KBM-7 (cell line): ENCODE data around the gene MAGI2.

ENCODE experiments used
- DNase-seq: peaks from one replicate; pipeline ENCODE4 v3.0.0-alpha.2; 2015
- in situ Hi-C: fragments of 300-500 bp; cut with MboI; formaldehyde crosslinking; loops from 2 replicates; pipeline ENCODE4 v1.14.3; 2020; ENCODE audit warnings: low sequenced_read_pairs, low pct_unique_long_range_greater_than_20kb, mixed read lengths

The MAGI2 gene

DNA sequence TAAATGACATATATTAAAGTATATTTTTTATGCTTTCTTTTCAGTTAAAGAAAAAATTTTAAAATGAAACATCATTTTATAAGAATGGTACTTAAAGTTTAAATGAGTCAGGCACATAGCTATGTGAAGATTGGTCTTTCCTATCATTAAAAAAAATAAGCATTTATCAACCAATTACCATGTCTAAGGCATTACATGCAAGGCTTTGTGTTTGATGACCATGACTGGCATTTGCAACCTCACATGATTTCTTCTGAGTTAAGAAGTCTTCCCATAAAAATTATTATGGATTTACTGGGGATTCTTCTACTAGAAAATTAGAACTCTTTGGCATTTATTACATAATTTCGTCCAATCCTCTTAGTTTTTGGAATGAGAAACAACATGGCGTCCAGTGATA is 776.1 kb downstream of the MAGI2 start:
- DNase-seq, result no peak
- in situ Hi-C loops, result no loop called here

DNA sequence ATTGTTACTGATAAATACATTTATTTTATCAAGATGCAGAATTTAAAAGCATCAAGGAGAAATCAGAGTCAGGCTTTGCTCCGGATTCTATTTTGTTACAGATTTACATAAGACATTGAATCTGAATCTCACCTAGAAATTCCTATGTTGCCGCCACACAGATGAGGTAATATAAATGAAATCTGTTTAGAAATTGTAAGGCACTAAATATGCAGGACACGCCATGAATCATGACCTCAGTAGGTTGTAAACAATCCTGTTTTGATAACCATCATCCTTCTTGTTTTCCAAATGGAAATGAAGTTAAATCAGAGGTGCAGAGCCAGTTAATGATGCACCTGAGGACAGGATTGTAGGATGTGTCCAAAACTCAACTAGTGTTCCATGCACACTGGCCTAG is 778.0 kb downstream of the MAGI2 start:
- in situ Hi-C loops, result no loop called here
- DNase-seq, result no peak

DNA sequence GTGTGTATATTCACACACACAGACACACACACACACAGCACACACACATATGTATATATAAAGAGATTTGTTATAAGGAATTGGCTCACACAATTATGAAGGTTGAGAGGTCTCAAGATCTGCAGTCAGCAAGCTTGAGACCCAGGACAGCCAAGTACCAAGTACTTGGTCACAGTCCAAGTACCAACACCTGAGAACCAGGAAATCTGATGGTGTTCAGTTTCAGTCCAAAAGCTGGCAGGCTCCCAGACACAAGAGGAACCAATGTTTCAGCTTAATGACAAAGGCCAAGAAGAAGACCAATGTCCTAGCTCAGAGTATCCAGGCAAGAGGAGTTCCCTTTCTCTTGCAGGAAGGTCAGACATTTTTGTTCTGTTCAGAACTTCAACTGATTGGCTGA is 780.2 kb downstream of the MAGI2 start:
- in situ Hi-C loops, result no loop called here
- DNase-seq, result no peak

DNA sequence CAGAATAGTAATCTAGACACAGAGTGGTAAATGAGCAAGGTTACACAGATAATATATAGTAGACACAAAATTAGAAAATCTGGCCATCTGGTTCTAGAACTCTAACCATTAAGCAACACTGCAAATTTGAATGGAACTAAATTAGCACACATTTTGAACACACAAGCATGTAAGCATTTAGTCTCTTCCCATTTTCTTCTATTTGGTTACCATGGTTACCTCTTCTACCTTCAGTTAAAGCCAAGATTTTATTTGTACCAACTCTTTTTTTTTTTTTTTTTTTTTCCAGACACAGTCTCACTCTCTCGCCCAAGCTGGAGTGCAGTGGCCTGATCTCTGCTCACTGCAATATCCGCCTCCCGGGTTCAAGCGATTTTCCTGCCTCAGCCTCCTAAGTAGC is 790.5 kb downstream of the MAGI2 start:
- in situ Hi-C loops, result no loop called here
- no peak for DNase-seq

DNA sequence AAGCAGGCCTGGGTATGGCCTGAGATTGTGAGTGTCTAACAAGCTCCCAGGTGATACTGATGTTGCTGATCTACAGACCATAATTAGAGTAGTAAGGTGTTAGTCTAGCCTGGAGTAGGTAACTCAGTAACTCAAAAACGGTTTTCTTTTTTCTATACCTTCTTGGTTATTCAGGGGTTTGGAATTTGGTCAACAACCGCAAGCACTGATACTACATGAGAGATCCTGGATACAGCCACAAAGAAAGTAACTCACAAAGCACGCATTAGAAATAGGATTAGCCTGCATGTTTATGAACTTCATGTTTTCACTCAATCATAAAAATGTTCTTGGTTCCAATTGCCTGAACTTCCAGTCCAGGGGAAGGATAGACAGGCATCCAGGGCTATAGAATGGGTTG is 803.5 kb downstream of the MAGI2 start:
- no peak for DNase-seq
- in situ Hi-C loops, result no loop called here

DNA sequence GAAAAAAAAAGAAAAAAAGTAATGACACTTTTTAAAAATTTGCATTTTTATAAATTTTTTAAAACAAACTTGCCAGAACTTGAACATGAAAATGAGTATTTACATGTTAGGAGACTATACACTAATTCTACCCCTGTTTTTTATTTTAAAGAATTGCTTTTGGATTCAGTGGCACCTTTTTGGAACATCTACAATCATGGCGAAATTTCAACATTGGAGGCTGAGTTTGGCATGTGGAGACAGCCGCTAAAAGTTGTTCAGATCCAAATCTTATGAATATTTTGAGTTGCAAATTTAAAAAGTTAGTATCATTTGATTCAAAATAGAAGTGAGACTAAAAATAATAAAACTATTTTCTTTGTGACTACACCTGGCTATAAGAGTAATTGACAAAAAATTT is 804.2 kb downstream of the MAGI2 start:
- in situ Hi-C loops, result no loop called here
- DNase-seq, result no peak

DNA sequence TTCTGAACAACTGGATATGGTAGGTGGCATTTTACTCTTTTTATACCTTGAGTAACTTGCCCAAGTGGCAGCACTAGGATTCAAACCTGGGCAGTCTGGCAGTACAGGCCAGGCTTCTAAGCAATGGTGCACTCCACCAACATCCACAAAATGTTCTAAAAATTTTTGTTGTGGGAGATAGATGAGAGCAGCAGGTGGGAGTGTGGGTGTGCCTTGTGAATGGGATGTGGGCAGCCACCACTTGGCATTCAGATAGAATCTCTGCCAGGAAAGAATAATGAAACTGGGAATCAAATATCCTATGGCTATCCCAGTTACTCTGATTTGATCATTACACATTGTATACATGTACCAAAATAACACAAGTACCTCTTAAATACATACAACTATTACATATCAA is 810.7 kb downstream of the MAGI2 start:
- DNase-seq, result no peak
- in situ Hi-C loops, result no loop called here

DNA sequence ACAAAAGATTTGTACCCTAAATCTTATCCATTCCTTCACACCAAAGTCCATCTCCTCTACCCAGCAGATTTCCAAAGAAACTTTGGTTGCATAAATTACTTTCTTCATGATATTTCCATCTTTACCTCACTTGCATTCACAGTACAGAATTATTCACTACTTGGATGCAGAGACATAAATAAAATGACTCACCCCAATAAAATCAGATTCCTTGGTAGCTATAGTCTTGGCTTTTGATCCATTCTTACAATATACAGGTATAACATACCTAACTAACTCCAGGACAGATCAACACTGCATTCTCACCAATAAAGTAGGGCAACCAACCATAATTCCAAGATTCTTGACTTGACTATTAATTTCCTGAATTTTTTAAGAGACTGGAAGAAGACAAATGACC is 815.1 kb downstream of the MAGI2 start:
- in situ Hi-C loops, result no loop called here
- no peak for DNase-seq

DNA sequence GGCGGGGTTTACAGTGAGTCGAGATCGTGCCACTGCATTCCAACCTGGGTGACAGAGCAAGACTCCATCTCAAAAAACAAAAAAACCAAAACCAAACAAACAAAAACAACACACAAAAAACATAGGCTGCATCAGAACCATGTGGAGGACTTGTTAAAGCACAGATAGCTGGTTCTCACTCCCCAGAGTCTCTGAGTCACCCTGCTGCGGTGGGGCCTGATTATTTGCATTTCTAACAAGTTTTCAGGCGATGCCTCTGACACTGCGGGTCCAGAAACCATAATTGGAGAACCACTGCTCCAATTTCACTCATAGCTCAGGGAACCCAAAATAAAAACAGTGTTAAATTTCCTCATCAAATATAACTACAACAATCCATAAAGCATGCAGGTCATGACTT is 816.7 kb downstream of the MAGI2 start:
- in situ Hi-C loops, result no loop called here

DNA sequence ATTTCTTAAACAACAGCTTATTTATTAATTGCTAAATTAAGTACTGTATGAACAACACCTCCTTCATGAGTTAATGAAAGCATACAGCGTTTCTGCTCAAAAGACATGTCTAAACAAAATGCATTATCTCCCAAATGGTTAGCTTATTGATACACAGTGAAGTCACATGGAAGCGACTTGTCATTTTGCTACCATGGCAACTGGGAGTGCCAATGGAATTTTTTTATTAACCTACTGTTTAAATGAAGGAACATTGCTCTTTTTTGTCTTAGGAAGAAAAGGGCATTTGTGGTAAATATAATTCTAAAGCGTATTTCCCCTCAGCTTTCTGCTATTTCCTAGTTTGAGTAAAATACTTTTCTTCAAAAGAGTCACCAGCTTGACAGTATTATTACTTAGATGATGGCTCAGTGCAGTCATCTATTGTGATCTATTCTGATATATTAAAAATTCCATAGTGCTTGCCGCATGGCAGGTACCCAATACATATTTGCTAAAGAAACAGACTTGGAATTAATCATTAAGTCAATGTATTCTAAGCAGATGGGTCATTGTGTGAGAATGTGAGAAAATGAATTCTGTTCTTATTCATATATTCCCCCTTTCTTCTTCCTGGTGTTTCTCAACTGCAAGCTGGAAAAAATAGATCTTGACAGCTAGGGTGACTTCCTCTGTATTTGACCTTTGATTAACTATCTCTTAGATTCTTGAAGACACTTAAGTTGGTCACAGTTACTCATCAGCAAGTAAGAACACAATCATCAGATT is 818.3 kb downstream of the MAGI2 start:
- no peak for DNase-seq
- in situ Hi-C loops, result no loop called here

More for the DNA sequence above, 816.7 kb downstream of the MAGI2 start:
- DNase-seq, result no peak

DNA sequence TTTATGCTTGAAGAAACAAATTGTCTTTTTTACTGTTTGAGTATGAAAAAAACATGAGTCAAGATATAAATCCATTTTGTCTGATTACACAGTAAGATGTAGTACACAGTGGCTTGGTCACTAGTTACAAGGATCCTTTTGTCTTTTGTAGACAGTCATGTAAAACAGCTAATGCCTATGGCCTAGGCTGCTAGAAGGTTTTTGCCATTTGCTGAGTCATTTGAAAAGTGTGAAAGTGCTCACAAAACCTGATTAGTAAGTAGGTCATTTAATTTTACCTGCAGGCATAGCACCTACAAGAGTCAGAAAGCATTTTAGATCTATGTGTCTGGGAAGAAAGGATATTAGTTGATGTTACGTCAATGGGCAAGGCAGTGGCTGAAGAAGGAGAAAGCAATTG is 819.4 kb downstream of the MAGI2 start:
- in situ Hi-C loops, result no loop called here
- no peak for DNase-seq

DNA sequence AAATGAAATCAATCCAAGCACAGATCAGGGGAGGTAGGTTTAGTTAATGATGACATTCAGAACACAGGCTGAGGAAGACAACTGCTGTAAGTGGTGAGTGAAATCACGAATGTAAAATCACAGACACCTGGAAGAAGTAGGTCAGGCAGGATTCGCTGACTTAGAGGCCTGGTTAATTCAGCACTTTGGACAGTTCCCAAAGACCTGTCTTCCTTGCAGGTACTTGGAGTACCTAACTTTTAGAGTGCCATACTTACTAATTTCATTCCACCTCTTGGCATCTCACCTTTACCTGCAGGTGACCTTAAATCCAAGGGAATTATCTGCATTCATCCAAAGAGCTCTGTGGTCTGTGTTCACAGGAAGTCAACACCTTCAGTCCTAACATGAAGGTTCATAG is 832.5 kb downstream of the MAGI2 start:
- peak; percentile 1 for DNase-seq

DNA sequence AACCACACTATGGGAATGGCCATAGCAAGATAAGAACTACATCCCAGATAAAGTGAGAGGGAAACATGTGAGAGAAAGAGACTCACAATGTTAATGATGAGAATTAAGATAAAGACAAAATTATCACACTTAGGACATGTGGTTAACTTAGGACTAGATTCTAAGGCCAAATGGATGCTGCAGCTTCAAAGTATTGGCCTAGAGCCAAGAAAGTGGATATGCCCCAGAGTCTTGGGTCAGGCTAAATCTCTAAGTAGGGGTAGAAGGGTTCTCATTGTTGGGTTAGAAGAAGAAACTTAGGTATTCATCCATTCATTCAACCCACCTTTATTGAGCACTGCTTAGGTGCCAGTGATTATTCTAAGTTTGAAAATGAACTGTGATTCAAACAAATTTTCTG is 836.9 kb downstream of the MAGI2 start:
- in situ Hi-C loops, result no loop called here
- no peak for DNase-seq

More for the DNA sequence above, 832.5 kb downstream of the MAGI2 start:
- in situ Hi-C loops, result no loop called here

DNA sequence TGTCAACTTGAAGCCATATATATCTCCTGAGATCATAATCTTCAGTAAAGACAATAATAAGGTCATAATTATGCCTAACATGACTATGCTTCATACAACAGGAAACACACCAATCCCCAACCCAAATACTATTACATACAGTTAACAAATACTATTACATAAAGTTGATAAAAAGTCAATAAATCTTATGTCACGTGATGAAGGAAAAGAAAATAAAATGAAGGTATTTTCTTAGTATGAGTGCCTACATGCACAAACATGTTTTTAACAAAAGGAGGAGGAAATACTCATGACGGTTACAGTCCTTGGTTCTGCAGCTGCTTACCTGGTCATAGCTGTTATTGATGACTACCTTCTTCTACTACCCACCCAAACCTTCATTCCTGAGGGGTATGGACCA is 844.2 kb downstream of the MAGI2 start:
- in situ Hi-C loops, result no loop called here
- DNase-seq, result no peak

DNA sequence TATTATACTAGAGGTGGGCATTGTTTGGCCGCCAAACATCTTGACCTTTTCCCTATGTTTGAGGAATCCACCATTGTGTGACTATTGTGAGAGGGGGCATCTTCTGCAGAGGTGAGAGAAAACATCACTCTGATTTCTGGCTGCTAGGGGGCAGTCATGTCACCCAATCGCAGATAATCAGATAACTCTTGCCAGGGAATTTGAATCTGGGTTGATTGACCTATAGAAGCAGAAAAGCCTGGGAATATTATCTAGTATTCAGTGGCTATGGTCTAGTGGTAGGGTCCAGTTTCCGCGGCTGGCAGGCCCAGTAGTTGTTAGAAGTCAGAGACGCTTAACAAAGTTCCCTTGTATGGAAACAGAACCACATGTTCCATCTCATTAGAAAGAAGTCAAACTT is 846.4 kb downstream of the MAGI2 start:
- in situ Hi-C loops, result no loop called here
- peak; percentile 10 for DNase-seq

DNA sequence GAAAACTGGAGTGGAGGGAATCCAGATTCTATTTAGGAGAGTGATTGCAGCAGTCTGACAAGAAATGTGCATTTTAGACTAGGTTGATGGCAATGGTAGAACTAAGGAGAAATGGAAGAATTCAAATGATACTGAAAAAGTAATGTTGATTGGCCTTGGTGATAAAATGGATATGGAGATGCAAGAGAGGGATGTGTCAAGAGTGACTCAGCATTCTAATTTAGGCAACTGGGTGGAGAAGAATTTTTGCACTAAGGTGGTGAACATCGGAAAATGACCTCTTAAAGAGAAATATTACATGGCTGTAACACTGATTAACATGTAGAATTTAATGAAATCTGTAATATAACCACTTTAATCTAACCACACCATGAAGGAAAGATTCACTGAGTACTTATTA is 848.3 kb downstream of the MAGI2 start:
- DNase-seq, result no peak
- in situ Hi-C loops, result no loop called here

DNA sequence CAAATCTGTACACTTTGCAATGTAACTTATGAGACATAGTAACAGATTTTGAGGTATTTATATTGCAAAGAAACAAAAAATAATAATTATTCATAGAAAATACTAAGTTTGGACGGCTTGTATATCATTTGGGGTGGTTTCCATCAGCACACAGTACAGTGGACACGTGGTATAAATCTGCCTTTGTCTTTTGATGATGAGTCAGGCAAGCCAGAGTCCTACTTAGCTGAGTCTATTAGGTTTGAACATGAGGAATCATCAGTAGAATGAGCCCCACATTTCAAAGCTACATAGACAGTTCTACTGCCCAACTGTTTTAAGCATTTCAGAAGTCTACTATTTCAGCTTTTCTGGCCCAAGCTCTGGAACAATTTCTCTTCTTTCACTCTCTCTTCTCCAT is 851.7 kb downstream of the MAGI2 start:
- in situ Hi-C loops, result no loop called here
- DNase-seq, result no peak

DNA sequence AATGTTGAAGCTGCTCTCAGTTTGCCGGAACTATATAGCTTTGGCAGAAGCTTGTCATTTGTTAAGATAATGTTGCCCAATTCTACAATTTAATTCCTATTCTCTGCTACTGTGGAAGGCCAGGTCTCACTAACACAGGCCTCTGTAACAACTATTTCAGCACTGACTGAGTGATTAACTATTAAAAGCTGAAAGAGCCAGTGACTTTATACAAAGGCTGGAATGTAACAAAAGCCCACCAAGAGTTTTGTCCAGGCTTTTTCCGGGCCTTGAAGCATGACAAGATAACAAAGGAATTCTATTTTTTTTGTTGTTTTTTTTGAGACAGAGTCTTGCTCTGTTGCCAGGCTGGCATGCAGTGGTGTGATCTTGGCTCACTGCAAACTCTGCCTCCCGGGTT is 859.3 kb downstream of the MAGI2 start:
- no peak for DNase-seq
- in situ Hi-C loops, result no loop called here

DNA sequence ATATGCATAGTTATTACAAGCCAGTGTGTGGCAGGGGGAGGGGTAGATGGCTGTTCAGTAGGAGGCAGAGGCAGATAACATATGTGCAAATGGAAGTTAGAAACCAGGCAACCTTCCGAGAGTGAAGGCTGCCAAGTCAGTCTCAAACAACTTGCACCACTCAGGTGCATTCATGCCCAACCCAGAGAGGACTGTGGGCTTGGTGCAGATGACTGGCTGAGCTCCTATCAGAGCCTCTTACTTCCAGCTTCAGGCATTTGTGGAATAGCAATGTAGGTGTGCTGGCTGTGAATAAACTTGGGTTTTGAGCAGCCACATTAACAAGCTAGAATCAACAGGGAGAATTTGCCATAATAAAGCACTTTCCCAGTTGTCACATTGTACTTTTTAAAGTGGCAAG is 865.1 kb downstream of the MAGI2 start:
- no peak for DNase-seq
- in situ Hi-C loops, result no loop called here

DNA sequence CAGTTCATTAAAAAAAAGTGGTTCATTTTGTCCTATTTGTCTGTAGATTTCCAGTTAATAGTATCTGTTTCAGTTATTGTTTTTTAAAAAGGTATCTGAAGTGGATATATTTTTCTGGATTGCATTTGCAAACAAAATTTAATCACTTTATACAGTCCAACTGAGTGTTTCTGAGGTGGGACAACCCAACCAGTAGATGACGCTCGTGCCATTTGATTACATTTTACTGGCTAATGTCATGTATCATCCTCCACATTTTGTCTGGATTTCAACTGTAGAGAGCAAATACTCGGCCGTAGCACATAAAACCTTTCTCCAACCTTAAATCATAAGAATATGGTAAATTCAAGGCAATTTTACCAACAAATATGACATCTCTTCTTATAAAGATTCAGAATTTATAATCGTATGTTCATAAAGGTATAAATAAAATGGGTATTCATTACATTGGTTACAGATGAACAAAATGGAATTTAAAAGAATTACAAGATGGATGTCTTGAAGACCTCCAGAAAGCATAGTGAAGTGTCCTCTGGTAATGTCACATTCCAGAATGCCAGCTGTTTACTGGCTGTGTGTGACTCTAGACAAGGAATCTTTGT is 865.9 kb downstream of the MAGI2 start:
- in situ Hi-C loops, result no loop called here
- DNase-seq, result peak; percentile 10

DNA sequence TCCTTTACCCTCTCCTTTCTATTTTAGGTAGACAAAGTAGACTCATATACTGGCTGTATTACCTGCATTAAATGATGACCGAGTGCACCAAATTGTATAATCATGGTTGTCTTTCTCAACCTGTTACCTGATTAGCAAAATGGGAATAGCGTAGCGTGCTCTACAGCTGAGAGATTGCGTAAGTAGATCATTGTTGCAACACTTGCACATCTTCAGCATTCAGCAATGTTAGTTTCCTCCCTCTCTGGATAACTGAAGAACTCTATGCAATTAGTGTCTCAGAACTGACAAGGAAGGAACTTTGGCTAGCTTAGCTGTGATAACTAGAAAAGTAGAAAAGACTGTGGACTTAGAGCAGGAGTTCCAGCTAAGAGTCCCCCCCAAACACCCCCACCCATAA is 867.5 kb downstream of the MAGI2 start:
- in situ Hi-C loops, result no loop called here
- DNase-seq, result no peak
